Vagina (tissue), 2 donors: ENCODE data around the gene PARD3.

ENCODE experiments used
- POLR2A ChIP-seq, 2 donors: fragments of 450-650 bp; IDR thresholded peaks; one replicate each; pipeline ENCODE4 v1.6.1; 2017; ENCODE audit warnings: antibody characterized with exemption in 2 of 2, mild to moderate bottlenecking in 2 of 2, moderate library complexity in 2 of 2
- POLR2AphosphoS5 ChIP-seq, 2 donors: sonication (generic); formaldehyde crosslinking; IDR thresholded peaks; one replicate each; pipeline ENCODE4 v1.9.0; 2017; ENCODE audit warnings: antibody characterized with exemption in 2 of 2, mild to moderate bottlenecking in 2 of 2, low read depth in 1 of 2; ENCODE audit not compliant: insufficient read depth in 1 of 2
- TF ChIP-seq, protein P1 (sequence below), 3 experiments: fragments of 450-650 bp in 2 of 3; fragments of 200-600 bp in 1 of 3; sonication (generic) in 1 of 3; IDR thresholded peaks; one replicate each; pipeline ENCODE4 v1.5.1; 2017 to 2019; ENCODE audit warnings: antibody characterized with exemption in 3 of 3, mild to moderate bottlenecking in 2 of 3, moderate library complexity in 2 of 3

DNA sequence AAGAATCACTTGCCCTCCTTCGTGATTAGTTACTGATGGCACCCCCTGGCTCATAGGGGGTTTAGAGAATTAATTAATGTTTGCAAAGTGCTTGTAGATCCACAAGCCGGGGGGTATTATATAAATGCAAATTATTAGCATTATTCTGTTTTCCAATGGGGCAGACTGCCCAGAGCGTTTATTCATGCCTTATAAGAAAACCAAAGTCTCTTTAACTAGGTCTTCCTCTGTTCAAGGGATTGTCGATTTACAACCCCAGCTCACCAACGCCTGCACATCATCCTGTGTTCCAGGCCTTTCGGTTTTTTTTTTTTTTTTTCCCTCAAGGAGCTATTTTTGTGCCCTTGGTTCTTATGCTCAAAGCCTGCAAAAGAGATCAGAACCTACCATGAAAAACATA is 630.7 kb downstream of the PARD3 start:
- TF ChIP-seq, protein P1, sequence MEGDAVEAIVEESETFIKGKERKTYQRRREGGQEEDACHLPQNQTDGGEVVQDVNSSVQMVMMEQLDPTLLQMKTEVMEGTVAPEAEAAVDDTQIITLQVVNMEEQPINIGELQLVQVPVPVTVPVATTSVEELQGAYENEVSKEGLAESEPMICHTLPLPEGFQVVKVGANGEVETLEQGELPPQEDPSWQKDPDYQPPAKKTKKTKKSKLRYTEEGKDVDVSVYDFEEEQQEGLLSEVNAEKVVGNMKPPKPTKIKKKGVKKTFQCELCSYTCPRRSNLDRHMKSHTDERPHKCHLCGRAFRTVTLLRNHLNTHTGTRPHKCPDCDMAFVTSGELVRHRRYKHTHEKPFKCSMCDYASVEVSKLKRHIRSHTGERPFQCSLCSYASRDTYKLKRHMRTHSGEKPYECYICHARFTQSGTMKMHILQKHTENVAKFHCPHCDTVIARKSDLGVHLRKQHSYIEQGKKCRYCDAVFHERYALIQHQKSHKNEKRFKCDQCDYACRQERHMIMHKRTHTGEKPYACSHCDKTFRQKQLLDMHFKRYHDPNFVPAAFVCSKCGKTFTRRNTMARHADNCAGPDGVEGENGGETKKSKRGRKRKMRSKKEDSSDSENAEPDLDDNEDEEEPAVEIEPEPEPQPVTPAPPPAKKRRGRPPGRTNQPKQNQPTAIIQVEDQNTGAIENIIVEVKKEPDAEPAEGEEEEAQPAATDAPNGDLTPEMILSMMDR (IDR thresholded peaks at IDR 0.05) = no peak
- no peak for TF ChIP-seq POLR2A (IDR thresholded peaks at IDR 0.05)
- TF ChIP-seq POLR2AphosphoS5 (IDR thresholded peaks at IDR 0.05; ENCODE audit: insufficient read depth in 1 of 2, low read depth in 1 of 2) = no peak
